Sigmoid colon (tissue), 4 donors: ENCODE measurements around the gene PSMA5.

Experiments
- EP300 ChIP-seq, 4 donors: sonication (generic); formaldehyde crosslinking; IDR thresholded peaks; one replicate each; pipeline ENCODE4 v1.6.1; 2017; ENCODE audit warnings: antibody characterized with exemption in 4 of 4
- POLR2A ChIP-seq, 2 donors: fragments of 450-650 bp; IDR thresholded peaks; one replicate each; pipeline ENCODE4 v1.6.1; 2016; ENCODE audit warnings: antibody characterized with exemption in 2 of 2, mild to moderate bottlenecking in 2 of 2, moderate library complexity in 2 of 2
- TF ChIP-seq, protein P1 (sequence below), 4 experiments: fragments of 450-650 bp in 3 of 4; fragments of 200-600 bp in 1 of 4; IDR thresholded peaks; one replicate each; pipeline ENCODE4 v1.5.1; 2016 to 2019; ENCODE audit warnings: antibody characterized with exemption in 4 of 4, mild to moderate bottlenecking in 3 of 4, moderate library complexity in 2 of 4

DNA sequence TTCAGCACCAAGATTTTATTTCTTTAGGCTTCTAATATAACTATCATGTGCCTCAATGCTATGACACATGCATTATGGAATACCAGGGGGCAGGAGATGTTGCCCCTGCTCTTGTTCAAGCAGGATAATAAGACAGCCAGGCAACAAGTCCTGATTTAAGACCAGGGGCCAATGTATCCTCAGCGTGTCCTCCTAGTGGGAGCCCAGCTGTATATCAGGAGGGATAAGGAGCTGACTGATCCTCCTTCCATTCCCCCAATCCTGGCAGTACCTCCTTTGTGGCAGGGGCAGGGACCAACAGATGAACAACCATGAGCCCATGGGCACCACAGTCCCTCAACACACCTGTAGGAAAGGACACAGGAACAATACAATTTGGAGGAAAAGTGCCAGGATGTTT is 57.8 kb downstream of the PSMA5 start:
- TF ChIP-seq, protein P1, sequence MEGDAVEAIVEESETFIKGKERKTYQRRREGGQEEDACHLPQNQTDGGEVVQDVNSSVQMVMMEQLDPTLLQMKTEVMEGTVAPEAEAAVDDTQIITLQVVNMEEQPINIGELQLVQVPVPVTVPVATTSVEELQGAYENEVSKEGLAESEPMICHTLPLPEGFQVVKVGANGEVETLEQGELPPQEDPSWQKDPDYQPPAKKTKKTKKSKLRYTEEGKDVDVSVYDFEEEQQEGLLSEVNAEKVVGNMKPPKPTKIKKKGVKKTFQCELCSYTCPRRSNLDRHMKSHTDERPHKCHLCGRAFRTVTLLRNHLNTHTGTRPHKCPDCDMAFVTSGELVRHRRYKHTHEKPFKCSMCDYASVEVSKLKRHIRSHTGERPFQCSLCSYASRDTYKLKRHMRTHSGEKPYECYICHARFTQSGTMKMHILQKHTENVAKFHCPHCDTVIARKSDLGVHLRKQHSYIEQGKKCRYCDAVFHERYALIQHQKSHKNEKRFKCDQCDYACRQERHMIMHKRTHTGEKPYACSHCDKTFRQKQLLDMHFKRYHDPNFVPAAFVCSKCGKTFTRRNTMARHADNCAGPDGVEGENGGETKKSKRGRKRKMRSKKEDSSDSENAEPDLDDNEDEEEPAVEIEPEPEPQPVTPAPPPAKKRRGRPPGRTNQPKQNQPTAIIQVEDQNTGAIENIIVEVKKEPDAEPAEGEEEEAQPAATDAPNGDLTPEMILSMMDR (IDR thresholded peaks at IDR 0.05): no peak
- TF ChIP-seq POLR2A (IDR thresholded peaks at IDR 0.05) (no peak), EP300 (IDR thresholded peaks at IDR 0.05) (no peak)
